Measurements from ENCODE around the gene OLFML3.

OLFML3 gene

GRCh38 chr1:113991467-113991997 is 12.3 kb downstream of the OLFML3 start (continued):
- no peak for TF ChIP-seq PRDM2 (tag by site-specific recombination; IDR thresholded peaks at IDR 0.05; ENCODE audit: borderline replicate concordance)
- no peak for TF ChIP-seq ZNF16 (tag by site-specific recombination; IDR thresholded peaks at IDR 0.05; ENCODE audit: low read depth)
- no peak; the same call in 1 of the 2 replicates for TF ChIP-seq ZNF596 (tag by site-specific recombination; IDR thresholded peaks at IDR 0.05)
- peak; percentile 99 for TF ChIP-seq ZNF843 (tag by site-specific recombination; IDR thresholded peaks at IDR 0.05)
- TF ChIP-seq ZNF707 (tag by site-specific recombination; IDR thresholded peaks at IDR 0.05) = no peak
- no peak for TF ChIP-seq MYNN (tag by site-specific recombination; IDR thresholded peaks at IDR 0.05; ENCODE audit: borderline replicate concordance)
- TF ChIP-seq KLF8 (tag by site-specific recombination; IDR thresholded peaks at IDR 0.05) = no peak
- peak; percentile 77 for TF ChIP-seq TCF7L2 (IDR thresholded peaks at IDR 0.05; ENCODE audit: borderline replicate concordance, low read depth, low read length)
- no peak for TF ChIP-seq ZNF280D (tag by site-specific recombination; IDR thresholded peaks at IDR 0.05)
- no peak for TF ChIP-seq ZSCAN4 (tag by site-specific recombination; IDR thresholded peaks at IDR 0.05)
- no peak for TF ChIP-seq ZNF621 (tag by site-specific recombination; IDR thresholded peaks at IDR 0.05)
- TF ChIP-seq YY2 (tag by site-specific recombination; IDR thresholded peaks at IDR 0.05) = no peak
- no peak for TF ChIP-seq AEBP2 (tag by site-specific recombination; IDR thresholded peaks at IDR 0.05; ENCODE audit: borderline replicate concordance)
- no peak for TF ChIP-seq ZNF362 (tag by site-specific recombination; IDR thresholded peaks at IDR 0.05)
- no peak for TF ChIP-seq ZNF449 (tag by site-specific recombination; IDR thresholded peaks at IDR 0.05)
- TF ChIP-seq HOXA7 (CRISPR knock-in tag; IDR thresholded peaks at IDR 0.05; ENCODE audit: borderline replicate concordance) = no peak
- no peak for TF ChIP-seq ZNF138 (tag by site-specific recombination; IDR thresholded peaks at IDR 0.05; ENCODE audit: borderline replicate concordance)
- no peak for TF ChIP-seq ZSCAN16 (tag by site-specific recombination; IDR thresholded peaks at IDR 0.05)
- no peak for TF ChIP-seq ZNF335 (tag by site-specific recombination; conservative IDR thresholded peaks at IDR 0.05)
- no peak for TF ChIP-seq GFI1B (tag by site-specific recombination; IDR thresholded peaks at IDR 0.05)
- no peak for TF ChIP-seq ZNF404 (tag by site-specific recombination; IDR thresholded peaks at IDR 0.05)
- TF ChIP-seq OSR2 (tag by site-specific recombination; IDR thresholded peaks at IDR 0.05) = peak; percentile 95
- peak; percentile 88 for TF ChIP-seq BCL11B (tag by site-specific recombination; IDR thresholded peaks at IDR 0.05; ENCODE audit: low read depth)
- TF ChIP-seq WT1 (tag by site-specific recombination; IDR thresholded peaks at IDR 0.05) = peak; percentile 91
- TF ChIP-seq GLIS1 (tag by site-specific recombination; IDR thresholded peaks at IDR 0.05) = peak; percentile 45

All from HEK293 (cell line).